HG02840 (cell line): ENCODE data around the gene BCL7C.
"Not testable (repeated sequence)": the region's sequence is repeated elsewhere in the genome, so short reads cannot be mapped to it uniquely, and the experiment has no call there.

ENCODE experiments used
- ATAC-seq: cut with Tn5 transposase; IDR thresholded peaks from one replicate; pipeline ENCODE4 v1.9.1; 2021; ENCODE audit warnings: mild to moderate bottlenecking, moderate library complexity, moderate number of reproducible peaks; ENCODE audit not compliant: unreplicated experiment, low FRiP score

BCL7C gene

DNA sequence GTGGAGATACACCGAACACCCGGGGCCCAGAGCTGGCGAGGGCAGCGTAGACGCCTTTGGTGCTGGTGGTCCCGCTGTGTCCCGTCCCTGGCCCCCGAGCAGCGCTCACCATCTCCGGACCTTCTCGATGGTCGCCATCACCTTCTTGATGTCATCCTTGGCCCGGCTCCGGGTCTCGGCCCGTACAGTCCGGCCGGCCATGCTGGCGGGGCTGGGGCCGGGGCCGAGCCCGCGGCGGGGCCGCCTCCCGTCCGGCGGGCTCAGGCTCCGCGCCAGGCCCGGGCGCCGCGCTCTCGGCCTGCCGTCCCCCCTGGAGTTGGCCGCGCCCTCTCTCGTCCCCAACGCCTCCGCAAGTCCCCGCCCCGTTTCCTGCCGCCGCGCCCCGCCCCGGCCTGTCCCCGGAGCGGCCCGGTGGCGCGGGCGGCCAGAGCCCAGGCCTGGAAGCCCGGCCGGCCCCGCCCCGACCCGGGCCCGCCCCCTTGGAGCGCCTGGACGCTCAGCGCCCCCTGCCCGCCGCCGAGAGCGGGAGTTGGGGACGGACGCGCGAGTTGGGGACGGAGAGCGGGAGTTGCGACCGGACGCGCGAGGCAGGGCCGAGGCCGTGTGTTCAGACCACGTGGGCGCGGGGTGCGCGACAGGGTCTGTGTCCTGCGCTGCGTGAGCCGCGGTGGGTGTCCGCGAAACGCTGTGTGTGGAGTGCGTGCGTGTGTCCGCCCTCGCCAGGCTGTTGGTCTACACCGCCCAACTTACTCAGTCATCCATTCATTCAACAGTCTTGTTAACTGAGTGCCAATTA lies at the start of gene BCL7C:
BCL7C (minus strand) TSS at position 334 of the 796 bp plus-strand sequence; CDS start at position 201, 133 bp downstream.
- ATAC-seq, result peak; percentile 71

DNA sequence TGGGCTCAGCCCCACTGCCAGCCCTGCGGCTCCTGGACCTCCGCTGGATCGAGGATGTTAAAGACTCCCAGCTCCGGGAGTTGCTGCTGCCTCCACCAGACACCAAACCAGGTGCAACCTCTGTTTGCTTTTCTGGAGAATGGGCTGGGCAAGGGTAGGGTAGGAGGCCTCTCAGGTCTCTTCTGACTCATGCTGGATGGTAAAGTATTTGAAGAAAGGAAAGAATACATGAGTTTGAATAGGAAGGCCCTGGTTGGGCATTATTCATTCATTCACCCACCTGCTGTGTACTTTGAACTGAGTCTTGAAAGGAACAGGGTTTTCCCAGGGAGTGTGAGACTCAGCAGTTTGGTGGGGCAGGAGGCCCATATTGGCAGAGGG lies 48.5 kb upstream of the BCL7C start:
- ATAC-seq, result no peak

DNA sequence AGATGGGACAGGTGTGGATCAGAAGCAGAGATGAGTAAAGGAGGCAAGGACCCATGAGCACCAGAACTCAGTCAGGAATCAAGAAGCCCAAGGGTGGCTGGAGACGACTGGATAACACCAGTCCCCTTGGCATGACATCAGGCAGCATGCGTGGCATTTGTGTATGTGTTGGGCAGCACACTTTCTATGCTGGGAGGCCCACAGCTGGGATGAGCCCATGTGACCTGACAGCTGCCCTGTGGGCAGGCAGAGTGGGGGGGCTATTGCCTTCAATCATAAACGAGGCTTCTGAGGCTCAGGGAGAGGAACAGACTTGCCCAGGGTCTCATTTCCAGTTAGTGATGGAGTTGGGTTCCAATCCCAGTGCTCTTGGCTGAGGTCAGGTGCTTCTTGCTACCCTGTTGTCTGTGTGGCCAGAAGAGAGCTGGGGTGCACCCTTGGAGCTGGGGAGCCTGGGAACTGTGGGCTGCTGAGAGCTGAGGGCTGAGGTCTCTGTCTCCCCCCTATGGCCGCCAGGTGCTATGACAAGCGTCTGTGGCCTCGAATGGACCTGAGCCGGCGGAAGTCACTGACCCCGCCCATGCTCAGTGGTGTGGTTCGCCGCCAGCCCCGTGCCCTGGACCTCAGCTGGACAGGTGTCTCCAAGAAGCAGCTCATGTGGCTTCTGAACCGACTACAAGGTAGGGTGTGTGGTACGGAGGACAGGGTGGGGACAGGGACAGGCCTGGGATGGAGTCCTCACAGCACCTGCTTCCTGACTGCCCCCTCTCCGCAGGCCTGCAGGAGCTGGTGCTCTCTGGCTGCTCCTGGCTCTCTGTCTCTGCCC lies 47.9 kb upstream of the BCL7C start:
- ATAC-seq, result no peak

DNA sequence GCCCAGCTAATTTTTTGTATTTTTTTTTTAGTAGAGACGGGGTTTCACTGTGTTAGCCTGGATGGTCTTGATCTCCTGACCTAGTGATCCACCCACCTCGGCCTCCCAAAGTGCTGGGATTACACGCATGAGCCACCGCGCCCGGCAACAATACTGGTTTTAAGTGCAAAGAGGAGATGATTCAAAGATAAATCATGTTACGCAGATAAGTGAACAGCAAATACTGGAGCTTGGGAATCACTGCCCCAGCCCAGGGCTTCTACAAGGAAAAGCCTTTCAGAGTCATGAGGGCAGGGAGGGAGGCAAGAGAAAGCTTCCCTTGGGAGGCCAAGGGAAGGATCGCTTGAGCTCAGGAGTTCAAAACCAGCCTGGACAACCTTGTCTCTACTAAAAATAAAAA lies 45.7 kb upstream of the BCL7C start:
- ATAC-seq, result not testable (repeated sequence)

DNA sequence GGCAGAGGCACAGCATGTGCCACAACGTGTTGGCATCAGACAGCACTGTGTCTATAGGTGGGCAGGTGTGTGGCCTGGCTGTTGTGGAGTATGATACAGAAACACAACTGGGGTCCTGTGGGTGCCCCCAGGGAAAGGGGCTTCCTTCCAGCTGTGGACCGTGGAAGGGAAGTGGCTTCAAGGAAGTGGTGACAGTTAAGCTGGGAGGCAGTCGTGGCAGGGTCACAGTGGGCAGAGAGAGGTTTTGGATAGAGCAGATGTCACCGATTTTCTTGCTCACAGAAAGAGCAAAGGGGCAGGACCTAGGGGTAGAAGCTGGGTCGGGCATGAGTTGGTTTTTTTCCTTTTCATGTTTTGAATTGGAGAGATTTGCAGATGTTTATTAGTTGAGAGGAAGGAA lies 43.8 kb upstream of the BCL7C start:
- no peak for ATAC-seq

DNA sequence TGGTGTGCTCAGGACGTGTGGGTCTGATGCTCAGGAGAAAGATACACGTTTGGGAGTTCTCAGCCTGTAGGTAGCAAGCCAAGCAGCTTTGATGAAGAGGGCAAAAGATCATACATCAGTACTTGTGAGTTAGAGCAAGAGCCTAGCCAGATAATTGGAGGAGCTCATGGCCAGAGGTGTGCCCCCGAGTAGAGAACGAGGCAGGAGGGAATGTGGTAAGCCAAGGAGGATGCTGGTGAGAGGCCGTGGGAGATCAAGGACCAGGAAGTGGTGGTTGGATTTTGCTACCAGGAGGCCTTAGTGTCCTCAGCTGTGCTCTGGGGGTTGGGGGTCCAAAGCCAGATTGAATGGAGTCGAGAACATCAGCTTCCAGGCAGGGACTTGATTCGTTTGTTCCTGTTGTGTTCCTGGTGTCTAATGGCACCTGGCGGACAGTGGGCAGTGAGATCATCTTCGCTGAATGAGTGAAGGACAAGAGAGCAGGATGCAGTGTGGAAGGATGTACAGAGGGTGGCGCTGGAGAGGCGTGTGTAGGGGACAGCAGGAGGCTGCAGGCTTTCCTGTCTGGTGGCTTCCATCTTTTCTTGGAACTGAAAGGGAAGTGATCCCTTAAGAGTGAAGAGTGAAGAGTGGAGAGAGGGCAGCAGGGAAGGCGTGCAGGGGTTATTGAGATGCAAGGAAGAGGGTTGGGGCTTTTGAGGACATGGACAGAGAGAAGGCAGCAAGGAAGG lies 41.1 kb upstream of the BCL7C start:
- ATAC-seq, result no peak

DNA sequence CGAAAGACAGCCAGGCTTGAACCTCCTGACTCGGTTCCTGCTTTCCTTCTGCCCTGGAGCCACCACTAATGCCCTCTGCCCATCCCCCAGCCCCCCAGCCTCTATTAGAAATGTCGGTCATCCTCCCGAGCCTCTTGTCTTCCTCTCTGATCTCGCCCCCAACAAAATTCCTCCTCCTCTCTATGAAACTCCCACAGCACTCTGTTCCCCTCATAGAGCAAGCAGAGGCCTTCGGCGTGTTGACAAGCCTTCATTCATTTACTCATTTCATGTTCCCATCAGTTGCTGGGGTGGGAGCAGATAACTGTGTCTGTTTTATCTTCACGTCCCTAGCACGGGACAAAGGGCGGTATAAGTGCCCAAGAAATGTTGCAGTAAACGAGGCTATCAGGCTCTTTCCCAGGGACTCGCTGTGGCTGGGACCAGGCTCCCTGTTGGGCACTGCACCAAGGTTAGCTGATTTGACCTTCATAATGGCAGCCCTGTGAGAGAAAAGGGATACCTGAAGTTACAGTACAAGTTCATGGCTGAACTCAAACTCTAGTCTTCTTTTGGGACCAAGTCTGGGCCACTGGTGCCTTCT lies 37.3 kb upstream of the BCL7C start:
- no peak for ATAC-seq

DNA sequence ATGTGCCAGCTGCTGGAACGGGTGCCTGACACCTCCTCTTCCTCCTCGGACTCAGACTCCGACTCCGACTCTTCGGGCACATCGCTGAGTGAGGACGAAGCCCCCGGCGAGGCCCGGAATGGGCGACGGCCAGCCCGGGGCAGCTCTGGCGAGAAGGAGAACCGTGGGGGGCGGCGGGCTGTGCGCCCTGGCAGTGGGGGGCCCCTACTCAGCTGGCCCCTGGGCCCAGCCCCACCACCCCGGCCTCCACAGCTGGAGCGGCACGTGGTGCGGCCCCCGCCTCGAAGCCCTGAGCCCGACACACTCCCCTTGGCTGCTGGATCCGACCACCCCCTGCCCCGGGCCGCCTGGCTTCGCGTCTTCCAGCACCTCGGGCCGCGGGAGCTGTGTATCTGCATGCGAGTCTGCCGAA lies 36.3 kb upstream of the BCL7C start:
- no peak for ATAC-seq

DNA sequence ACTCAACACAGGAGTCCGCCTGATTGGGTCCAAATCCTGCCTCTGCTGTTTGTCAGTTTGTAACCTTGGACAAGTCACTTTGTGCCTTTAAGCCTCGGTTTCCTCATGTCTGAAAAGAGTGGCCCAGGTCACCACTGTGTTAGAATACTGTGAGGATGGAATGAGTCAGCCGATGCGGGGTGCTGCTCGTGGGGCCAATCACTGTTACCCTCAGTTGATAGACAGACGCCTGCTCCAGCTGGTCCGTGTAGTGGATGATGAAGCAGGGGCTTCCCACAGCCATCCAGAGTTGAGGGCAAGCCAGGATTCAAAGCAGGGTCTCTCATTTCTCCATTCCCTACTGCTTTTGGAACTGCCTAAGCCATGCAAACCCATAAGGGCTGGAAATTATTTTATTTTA lies 35.3 kb upstream of the BCL7C start:
- ATAC-seq, result no peak

DNA sequence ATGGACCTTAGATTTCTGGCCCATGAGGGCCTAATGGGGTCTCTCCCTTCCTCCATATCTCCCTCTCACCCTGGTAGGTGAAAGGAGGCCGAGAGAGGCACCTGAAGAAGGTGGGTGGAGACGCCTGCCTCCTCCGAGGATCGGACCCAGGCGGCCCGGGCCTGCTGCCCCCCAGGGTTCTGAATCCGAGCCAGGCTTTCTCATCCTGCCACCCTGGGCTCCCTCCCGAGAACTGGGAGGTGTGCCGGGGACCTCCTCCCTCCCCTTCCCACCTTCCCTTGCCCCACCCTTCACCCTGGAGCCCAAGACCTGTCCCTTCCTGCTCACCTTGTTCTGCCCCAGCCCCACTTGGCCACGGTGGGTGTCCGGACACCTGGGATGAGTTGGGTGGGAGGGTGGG lies 34.5 kb upstream of the BCL7C start:
- ATAC-seq, result no peak

DNA sequence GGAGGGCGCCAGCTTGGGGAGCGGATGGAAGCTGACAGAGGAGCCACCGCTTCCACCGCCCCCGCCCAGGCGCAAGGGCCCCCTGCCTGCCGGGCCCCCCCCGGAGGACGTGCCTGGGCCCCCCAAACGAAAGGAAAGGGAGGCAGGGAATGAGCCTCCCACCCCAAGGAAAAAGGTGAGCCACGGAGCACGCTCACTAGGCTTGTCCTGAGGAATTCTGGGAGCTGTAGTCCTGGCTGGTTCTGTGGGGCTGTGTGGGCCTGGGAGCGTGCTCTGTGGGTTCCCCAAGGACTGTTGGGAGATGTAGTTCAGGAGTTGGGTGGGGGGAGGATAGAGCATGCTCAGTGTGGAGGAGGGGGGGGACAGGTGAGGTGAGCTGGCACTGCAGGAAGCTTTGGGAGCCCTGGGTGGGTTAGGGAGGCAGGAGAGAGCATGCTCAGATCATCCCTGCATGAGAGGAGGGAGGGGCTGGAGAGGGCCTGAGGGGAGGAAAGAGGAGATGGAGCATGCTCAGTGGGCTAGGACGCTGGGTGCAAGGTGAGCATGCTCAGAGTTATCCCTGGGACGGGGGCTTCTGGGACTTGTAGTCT lies 34.0 kb upstream of the BCL7C start:
- no peak for ATAC-seq

DNA sequence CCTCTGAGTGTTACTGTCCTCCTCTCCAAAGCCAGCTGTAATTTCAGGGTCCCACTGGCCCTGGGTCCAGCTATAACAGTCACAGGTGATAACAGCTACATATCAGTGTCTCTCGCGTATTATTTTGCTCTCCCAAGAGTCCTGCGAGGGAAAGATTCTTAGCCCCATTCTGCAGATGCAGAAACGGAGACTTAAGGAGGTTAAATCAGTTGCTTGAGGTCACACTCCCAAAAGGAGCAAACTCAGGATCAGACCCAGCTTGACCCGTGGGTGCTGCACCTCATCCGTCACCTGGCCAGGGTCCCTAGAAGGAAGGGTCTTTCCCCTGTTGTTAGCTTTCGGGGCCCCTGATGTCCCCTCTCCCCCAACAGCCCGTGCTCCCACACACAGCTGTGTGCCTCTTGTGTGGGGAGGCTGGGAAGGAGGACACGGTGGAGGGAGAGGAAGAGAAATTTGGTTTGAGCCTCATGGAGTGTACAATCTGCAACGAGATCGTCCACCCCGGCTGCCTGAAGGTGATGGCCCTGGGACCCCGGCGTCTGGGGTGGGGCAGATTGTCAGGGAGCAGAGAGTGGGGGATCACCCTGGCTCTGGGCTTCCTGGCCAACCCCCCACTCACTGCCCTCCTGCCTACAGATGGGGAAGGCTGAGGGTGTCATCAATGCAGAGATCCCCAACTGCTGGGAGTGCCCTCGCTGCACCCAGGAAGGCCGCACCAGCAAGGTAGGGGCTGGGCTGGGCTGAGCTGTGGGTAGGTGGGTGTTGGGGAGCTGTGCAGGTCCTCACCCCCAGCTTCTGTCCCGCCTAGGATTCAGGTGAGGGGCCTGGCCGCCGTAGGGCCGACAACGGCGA lies 33.3 kb upstream of the BCL7C start:
- no peak for ATAC-seq

DNA sequence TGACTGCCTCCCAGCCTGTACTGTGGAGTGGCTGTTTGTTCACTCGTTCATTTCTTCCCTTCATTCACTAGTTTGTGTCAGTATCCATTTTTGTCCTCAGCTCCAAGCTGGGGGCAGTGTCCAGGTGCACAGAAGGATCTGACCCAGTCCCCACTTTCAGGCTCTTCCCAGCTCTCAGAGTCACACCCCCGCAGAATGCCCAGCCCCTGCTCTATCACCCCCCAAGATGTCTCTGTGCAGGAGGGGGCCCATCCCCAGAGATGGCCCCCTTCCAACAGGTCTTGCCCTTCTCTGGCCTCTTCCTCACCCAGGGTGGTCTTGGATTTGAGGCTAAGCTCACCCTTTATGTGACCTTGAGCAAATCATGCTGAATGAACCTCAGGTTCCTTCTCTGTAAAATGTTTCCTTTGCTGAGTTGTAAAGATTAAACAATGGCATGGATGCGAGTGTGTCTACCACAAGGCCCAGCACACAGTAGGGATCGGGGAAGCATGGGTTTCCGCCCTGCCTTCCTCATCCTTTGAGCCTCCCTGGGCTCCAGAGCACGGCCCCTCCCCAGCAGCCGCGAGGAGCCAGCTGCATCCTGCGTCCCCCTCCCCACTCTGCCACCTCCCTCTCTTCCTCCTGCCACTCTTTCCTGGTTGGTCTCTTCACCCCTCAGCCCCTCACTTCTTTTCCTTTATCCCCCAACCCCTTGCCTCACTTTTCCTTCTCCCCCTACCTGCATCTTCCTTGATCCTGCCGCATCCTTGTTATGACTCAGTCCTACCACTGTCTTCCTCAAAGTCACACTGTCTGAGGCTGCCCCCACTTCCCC lies 32.3 kb upstream of the BCL7C start:
- no peak for ATAC-seq

DNA sequence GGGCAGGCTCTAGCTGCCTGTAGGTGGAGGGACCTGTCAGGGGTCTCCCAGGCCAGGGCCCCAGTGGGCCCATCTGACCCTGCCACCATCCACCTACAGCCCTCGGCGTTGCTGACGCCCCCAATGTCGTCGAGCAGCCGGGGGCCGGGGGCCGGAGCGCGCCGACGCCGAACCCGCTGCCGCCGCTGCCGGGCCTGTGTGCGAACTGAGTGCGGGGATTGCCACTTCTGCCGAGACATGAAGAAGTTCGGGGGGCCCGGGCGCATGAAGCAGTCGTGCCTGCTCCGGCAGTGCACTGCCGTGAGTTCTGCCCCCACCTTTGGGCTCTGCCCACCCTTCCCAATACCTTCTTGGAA lies 31.7 kb upstream of the BCL7C start:
- no peak for ATAC-seq

DNA sequence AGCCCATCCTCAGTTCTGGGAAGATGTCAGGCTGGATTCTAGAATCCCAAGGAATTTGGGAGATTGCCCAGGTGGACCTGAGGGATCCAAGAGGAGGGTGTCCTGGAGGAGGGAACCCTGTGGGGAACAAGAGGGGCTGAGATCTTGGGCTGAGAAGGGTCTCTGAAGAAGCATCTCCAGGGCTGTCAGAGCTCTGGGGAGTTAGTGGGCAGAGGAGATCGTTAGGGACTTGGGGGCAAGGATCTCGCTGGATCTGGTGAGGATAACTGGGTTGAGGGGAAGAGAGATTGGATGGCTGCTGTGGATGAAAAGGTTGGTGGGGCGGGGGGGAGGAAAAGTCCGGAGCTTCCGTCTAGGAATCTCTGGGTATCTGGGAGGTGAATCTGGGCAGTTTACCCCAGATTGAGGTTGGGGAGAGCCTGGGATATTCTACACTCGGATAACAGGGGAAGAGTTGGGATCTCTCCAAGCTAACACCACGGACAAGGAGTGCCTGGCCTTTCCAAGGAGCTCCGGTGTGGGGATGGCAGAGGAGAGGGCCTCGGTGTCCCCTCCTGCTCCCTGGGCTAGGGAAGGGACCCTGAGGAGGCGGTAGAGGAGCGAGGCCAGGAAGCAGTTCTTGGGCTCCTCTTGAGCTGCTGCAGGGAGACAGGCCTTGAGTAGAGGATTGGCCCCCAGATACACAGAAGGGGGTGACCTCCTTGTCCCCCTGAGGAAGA lies 31.2 kb upstream of the BCL7C start:
- no peak for ATAC-seq

DNA sequence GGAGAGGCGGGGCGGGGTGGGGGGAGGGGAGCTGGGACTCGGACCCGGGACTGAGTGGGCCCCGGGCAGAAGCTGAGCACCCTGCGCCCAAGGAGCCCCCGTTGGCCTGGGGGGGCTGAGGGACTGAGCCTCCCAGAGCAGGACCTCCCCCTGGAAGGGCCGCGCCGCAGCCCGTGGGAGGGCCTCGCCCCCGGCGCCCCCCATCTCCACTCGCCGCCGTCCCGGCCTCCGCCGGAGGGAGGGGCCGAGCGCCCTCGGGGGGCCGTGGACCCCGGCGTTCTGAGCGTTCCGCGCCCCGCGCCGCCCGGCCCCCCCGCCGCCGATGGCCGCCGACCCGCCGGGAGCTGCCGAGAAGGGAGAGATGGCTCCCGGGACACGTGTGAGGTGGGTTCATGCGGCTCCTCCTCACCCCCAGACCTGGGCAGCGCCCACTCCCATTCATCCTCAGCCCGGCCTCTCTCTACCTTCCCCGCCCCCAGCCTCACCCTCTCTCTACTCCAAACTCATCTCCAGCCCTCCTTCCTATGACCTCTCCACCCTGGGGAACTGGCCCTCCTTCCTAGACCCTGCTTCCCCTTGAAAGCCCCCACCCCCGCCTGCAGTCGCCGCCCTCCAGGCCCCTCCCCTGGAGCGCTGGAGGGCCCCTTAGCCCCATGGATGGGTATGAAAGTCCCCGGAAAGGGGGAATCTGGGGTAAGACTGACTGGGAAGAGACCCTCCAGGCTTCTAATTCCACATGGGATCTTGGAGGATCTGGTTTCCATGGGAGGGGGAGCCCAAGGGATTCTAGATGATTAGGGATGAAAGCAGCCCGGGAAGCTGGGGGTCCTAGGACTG lies 30.4 kb upstream of the BCL7C start:
- ATAC-seq, result no peak

DNA sequence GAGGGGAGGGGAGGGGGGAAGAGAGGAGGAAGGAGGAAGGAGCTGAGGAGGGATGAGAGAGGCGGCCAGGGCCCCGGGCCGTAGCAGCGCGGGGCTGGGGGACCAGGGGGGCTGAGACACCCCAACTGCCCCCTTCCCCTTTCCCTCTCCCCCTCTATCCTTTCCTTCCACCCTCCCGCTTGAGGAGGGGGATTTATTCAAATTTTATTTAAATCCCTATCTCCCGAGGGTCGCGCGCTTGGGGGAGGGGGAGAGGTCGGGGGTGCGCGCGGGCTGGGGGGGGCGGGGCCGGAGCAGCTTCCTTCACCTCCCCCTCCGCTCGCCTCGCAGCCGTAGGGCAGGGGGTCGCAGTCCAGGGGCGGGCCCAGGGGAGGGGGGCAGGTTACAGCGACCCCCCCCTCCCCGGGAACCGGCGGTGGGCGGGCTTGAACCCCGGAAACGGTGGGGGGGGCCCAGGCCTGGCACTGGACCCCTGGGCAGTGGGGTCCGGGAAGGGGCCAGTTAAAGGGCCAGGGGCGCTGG lies 29.7 kb upstream of the BCL7C start, which contains the start of gene FBXL19:
FBXL19 (plus strand) TSS at position 19 of the 522 bp plus-strand sequence. CDS start 2,183 bp downstream, outside the sequence.
- ATAC-seq, result no peak
